GM18505 (cell line): ENCODE results near the gene RPN1.
A peak's percentile ranks its signal among the peaks of the same experiment; 100 is the strongest.
"Not testable (repeated sequence)": the region's sequence is repeated elsewhere in the genome, so short reads cannot be mapped to it uniquely, and the experiment has no call there.

Experiments
- ATAC-seq: cut with Tn5 transposase; IDR thresholded peaks from one replicate; pipeline ENCODE4 v1.9.1; 2021; ENCODE audit not compliant: unreplicated experiment
- POLR2A ChIP-seq: IDR thresholded peaks from 4 replicates; pipeline ENCODE4 v1.6.1; 2011; ENCODE audit warnings: borderline replicate concordance; ENCODE audit not compliant: insufficient read depth, insufficient read length; ENCODE audit errors: extremely low read depth

The RPN1 gene

DNA sequence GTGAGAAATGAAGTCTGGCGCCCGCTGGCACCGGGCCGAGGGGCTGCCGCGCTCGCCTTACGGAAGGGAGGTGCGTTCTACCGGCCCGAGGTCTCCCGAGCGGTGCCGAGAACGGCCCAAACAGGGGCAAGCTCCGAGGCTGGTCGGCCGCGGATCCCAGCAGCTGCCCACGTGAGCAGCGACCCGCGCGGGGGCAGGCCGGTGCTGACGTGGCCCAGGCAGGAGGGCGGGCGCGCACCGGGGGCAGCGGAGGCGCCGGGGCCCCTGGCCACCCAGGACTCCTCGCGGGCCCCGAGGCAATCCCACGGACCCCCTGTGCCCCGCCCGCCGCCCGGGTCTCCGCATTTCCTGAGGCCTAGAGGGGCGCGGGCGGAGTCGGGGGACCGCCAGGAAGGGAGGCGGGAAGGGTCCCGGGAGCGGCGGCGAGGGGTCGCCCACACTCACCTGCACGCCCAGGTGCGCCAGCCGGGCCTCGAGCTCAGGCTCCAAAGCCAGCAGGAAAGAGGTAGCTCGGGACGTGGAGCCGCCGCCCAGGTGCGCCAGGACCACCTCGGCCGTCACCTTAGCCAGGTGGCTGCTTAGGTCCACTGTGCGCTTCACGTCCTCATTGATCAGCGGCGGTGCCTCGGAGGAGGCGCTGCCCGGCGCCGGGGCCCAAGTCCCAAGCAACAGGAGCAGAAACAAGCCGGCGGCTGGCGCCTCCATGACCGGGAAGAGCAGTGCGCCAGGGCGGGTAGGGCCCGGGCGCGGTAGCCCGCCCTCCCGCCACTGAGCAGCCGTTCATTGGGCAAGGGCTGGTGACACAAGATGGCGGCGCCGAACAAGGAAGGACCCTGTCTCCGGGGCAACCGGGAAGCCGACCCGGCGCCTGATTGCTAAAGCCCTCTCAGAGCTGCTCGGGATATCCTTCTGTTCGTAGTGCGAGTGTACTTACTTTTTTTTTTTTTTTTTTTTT, at the start of gene RPN1:
RPN1 (minus strand) TSS at position 723 of the 955 bp plus-strand sequence; CDS start at position 705, 18 bp downstream.
- ATAC-seq: peak; percentile 92
- TF ChIP-seq POLR2A: peak; percentile 87

DNA sequence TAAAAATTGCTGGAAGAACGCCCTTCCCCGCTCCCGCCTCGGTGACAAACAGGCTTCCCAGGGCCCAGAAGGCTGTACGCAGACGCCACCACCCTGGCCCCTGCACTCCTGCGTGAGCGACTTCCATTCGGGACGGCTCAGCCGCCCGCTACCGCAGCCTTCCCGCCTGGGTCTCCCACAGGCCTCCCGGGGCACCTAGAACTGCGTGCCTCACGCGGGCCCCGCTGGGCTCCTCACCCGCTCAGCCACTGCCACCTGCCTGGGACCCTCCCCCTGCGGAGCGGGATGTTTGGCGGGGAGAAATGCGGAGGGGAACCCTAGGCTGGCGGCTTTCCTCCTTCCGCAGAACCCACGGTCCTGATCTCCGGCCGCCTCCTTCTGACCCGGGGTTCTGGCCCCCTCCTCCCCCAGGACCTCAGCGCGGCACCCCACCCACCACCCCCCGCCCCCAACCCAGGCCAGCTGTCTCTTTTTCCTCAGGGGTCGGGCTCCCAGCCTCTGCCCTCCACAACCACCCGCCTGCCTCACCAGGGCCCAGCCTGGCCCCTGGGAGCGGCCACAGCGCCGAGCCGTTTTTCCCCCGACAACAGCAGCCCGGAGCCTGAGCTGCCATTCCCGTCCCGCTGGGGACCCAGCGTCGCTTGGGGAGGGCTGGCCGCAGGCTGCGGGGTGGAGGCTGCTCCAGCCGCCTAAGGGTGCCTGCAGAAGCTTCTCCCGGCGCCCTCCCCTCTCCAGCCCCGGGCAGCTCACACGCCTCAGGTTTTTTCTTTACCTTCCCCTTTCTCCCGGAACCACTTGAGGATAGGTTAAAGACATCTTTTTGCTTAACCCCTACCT, 47.8 kb upstream of the RPN1 start:
- no peak for ATAC-seq
- TF ChIP-seq POLR2A: no peak

DNA sequence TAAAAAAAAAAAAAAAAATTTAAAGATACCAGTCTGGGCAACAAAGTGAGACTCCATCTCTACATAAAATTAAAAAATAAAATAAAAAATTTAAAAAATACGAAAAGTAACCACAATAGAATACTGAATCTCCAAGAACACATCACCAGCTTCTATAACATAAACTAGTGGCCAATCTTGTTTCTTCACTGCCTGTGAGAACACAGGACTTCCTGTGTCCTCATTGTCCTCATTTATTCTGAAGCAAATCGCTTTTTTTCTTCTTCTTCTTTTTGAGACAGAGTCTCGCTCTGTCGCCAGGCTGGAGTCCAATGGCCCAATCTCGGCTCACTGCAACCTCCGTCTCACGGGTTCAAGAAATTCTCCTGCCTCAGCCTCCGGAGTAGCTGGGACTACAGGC, 46.7 kb upstream of the RPN1 start:
- TF ChIP-seq POLR2A: no peak
- no peak for ATAC-seq

DNA sequence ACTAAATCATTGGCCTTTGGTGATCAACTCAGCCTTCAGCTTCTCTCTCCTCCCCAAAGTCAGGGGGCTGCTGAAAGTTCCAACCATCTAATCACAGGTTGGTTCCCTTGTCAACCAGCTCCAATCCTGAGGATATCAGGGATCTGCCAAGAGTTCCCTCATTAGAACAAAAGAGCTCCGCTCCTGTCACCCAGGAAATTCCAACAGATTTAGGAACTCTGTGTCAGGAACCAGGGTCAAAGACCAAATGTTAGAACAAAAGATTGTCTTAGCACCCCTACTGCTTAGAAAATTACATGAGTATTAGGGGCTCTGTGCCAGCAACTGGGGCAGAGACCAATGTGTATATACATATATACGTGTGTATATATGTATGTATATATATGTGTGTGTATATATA, 43.1 kb upstream of the RPN1 start:
- no peak for ATAC-seq
- no peak for TF ChIP-seq POLR2A

DNA sequence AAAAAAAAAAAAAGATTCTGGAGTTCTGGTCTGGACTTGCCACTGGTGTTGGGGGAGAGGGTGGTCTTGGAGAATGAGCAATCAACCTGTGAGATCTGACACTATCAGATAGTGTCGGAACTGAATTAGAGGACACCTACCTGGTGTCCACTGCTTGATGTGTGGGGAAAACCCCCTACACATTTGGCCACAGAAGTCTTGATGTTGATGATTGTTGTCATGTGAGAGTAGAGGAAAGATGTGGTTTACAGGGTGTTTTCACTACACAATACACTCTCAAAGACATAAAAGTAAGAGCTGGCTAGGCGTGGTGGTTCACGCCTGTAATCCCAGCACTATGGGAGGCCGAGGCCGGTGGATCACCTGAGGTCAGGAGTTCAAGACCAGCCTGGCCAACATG, 38.4 kb upstream of the RPN1 start:
- no peak for TF ChIP-seq POLR2A

DNA sequence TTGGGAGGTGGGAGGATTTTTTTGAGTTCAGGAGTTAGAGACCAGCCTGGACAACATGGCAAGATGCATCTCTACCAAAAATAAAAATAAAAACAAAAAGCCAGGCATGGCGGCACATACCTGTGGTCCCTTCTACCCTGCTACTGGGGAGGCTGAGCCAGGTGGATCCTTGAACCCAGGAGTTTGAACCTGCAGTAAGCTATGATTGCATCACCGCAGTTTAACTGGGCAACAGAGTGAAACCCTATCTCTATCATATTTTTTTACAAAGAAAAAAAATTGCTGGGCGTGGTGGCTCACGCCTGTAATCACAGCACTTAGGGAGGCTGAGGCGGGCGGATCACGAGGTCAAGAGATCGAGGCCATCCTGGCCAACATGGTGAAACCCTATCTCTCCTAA, 35.8 kb upstream of the RPN1 start:
- no peak for TF ChIP-seq POLR2A
- no peak for ATAC-seq

More for the DNA sequence above, 38.4 kb upstream of the RPN1 start:
- no peak for ATAC-seq

DNA sequence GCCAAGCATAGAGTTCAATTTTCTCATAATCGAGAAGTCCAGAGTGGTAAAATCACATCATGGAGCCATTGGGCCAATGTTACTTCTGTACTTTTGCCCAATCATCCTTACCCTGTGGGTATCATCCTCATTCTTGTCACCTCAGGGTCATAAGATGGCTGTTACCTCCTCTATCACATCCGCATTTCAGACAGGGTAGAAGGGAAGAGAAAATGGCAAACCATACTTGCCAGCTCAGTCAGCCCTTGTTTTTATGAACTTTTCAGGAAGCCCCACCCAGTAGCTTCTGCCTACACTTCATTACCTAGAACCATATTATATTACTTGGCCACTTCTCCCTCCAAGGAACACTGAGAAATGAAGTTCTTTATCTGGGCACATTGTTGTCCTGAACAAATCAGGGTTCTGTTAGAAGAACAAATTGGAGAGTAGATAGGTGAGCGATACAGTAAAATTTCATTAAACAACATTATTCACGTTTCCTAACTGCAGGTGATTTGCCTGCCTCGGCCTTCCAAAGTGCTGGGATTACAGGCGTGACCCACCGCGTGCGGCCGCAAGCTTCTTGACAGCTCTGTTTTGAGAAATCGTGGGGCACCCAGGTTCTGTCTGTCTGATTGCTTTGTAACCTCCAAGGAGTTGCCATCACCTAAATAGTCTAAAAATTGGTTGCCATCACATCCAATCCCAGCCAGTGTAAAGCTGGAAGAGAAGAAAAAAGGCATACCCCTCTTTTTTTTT, 34.5 kb upstream of the RPN1 start:
- TF ChIP-seq POLR2A: no peak
- ATAC-seq: no peak

DNA sequence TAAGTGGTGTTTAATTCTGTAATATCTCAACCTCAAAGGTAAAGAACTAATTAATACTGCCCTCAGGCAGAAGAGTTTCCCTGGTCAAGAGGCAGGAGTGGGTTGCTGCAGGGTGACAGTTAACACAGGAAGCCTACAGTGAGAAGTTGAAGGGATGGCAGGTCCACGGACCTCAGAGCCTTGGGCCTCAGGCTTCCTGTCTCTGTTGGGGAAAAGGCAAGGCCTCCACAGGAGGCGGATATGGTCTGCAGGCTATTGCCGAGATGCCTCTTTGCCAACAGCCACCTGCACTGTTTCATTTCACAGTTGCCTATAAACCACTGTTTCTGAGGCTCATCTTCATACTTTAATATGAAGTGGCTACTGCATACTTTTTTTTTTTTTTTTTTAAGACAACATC, 33.3 kb upstream of the RPN1 start:
- no peak for ATAC-seq
- TF ChIP-seq POLR2A: no peak

DNA sequence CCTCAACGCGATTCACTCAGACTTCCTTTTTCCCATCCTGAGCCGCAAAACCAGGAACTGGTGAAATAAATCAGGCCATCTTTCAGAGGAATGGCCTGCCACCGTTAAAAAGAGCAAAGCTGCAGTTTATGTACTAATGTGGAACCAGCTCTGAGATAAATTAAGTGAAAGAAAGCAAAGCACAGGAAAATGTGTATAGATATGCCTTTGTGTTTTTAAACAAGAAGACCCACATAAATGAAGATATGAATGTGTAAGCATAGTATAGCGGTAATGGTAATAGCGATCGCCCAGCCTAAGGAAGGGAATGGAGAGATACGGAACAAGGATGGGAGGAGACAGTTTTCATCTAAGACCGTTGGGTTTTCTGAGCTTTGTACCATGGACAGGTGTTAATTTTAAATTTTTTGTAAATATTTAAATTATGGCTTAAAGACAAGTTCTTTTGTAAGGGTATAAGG, 30.8 kb upstream of the RPN1 start:
- TF ChIP-seq POLR2A: no peak
- no peak for ATAC-seq

DNA sequence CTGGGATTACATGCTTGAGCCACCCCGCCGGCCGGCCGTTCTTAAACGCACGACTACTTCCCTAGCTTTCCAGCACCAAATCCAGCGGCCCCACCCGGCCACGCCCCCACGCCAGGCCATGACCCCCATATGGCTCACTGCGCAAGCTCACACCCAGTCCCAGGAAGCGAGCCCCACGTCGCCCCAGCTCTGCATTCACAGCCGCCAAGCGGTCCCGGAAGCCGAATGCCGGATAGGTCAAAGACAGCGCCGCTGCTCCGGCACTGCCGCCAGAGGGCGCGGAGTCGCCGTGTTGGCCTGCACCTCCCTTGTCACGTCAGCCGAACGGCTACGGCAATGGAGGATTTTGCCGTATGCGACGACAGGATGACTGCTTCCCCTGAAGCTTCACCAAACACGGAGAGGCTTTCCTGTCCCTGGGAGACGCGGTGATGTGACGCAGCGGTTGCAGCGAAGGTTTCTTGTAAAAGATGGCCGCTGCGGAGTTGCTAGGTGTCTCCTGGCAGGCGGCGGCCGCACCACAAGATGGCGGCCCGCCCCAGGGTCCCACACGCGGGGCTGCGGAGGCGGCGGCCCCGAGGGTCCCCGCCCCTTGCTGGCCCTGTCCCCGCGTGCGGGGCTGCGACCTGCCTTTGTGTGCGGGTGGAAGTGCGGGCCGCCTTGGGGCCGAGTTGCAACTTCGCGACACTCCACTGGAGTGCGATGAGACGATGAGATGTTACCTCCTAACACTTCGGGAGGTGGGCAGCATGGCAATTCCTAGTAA, 30.2 kb upstream of the RPN1 start:
- peak; percentile 93 for ATAC-seq
- peak; percentile 88 for TF ChIP-seq POLR2A

DNA sequence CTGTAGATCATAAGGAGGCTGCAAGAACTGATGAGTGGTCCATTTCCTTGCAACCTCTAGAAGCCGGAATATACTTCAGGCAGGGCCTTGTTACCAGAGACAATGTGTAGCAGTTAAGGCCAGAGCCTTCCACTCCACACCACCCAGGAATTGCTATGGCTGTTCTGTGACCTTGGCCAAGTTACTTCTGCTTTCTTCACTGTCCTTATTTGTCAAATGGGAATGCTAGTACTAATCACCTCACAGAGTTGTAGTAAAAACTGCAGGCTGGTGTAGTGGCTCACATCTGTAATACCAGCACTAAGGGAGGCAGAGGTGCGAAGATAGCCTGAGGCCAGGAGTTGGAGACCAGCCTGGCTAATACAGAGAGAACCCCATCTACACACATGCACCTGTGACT, 28.7 kb upstream of the RPN1 start:
- no peak for ATAC-seq
- no peak for TF ChIP-seq POLR2A

DNA sequence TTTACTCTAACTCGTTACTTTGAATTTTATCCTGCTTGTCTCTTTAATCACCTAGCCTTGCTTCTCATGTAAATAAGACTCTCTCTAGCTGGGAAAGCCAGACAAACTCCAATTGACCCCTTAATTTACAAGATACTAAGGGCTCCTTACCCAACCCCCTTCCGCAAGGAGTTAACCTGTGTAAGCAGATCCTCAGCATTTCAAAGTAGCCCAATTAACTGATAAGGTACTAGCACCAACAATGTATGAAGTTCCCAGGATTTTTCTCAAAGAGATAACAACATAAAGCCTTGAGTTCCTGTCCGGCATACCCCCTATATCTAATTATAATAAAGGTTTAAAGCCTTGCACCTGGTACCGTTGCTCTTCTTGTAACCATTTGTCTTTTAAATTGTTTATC, 25.2 kb upstream of the RPN1 start:
- ATAC-seq: not testable (repeated sequence)
